HCT116 (cell line): ENCODE data around the gene TACR2.

Source experiments
- ATF3 ChIP-seq: IDR thresholded peaks from 2 replicates; pipeline ENCODE4 v1.6.1; 2012
- CTCF ChIP-seq, 3 experiments: fragments of 200-600 bp in 1 of 3; sonication (generic) in 1 of 3; IDR thresholded peaks in 2 of 3; conservative IDR thresholded peaks in 1 of 3; 2 replicates each; pipeline ENCODE4 v1.5.1; 2012 to 2017; ENCODE audit warnings: low read depth in 2 of 3, low read length in 2 of 3, antibody characterized with exemption in 1 of 3, borderline replicate concordance in 1 of 3, control low read depth in 1 of 3, mild to moderate bottlenecking in 1 of 3, mixed read lengths in 1 of 3, mixed run types in 1 of 3, moderate library complexity in 1 of 3; ENCODE audit not compliant: insufficient read depth in 1 of 3
- ELF1 ChIP-seq: IDR thresholded peaks from 2 replicates; pipeline ENCODE4 v1.6.1; 2012; ENCODE audit warnings: low read depth, borderline replicate concordance
- EZH2 ChIP-seq: fragments of 200-600 bp; sonication (generic); IDR thresholded peaks from 2 replicates; pipeline ENCODE4 v1.6.1; 2017; ENCODE audit warnings: antibody characterized with exemption, mixed run types
- EZH2phosphoT487 ChIP-seq: fragments of 200-600 bp; IDR thresholded peaks from 2 replicates; pipeline ENCODE4 v1.6.1; 2018; ENCODE audit warnings: antibody characterized with exemption, borderline replicate concordance
- MAX ChIP-seq: IDR thresholded peaks from 2 replicates; pipeline ENCODE4 v1.6.1; 2012
- POLR2A ChIP-seq: IDR thresholded peaks from 2 replicates; pipeline ENCODE4 v1.7.0; 2011; ENCODE audit warnings: borderline replicate concordance; ENCODE audit not compliant: insufficient read depth, insufficient read length; ENCODE audit errors: extremely low read depth
- POLR2AphosphoS5 ChIP-seq: IDR thresholded peaks from 2 replicates; pipeline ENCODE4 v1.6.1; 2011; ENCODE audit warnings: mild to moderate bottlenecking, low read depth, low read length, moderate library complexity
- REST ChIP-seq: IDR thresholded peaks from 2 replicates; pipeline ENCODE4 v1.6.1; 2012; ENCODE audit warnings: low read depth
- SP1 ChIP-seq: IDR thresholded peaks from 2 replicates; pipeline ENCODE4 v1.6.1; 2012; ENCODE audit warnings: low read depth
- YY1 ChIP-seq: IDR thresholded peaks from 2 replicates; pipeline ENCODE4 v1.6.1; 2011; ENCODE audit warnings: low read length, low read depth, moderate library complexity, mild to moderate bottlenecking; ENCODE audit not compliant: insufficient replicate concordance; ENCODE audit errors: extremely low read depth
- ZFX ChIP-seq: fragments of 450-650 bp; IDR thresholded peaks from 2 replicates; pipeline ENCODE4 v1.6.1; 2017
- ZNF274 ChIP-seq: fragments of 200-500 bp; sonication (Bioruptor generic); IDR thresholded peaks from 2 replicates; pipeline ENCODE4 v1.6.1; 2014; ENCODE audit warnings: mild to moderate bottlenecking, low read depth, low read length, inconsistent platforms

GRCh38 chr10:69389827-69390490 is 26.8 kb downstream of the TACR2 start:
- TF ChIP-seq ZNF274 = no peak
- TF ChIP-seq POLR2AphosphoS5 = no peak
- no peak for TF ChIP-seq REST
- TF ChIP-seq CTCF (IDR thresholded peaks at IDR 0.05 in 2 of 3, conservative IDR thresholded peaks at IDR 0.05 in 1 of 3; ENCODE audit: borderline replicate concordance in 1 of 3, insufficient read depth in 1 of 3, low read depth in 2 of 3, low read length in 2 of 3) = no peak
- no peak for TF ChIP-seq POLR2A
- TF ChIP-seq ATF3 = no peak
- TF ChIP-seq ZFX = no peak
- no peak for TF ChIP-seq EZH2
- TF ChIP-seq ELF1 = no peak
- TF ChIP-seq MAX = no peak
- no peak for TF ChIP-seq EZH2phosphoT487
- no peak for TF ChIP-seq SP1
- TF ChIP-seq YY1 = no peak
